Breast epithelium (tissue), 4 donors: ENCODE results near the gene MTHFS. TPM values are rescaled to one million over a fixed set of nuclear protein-coding genes. Genes with fewer than 3 reads are reported as not detected.

Source experiments
- DNase-seq, 2 donors: peaks; one replicate each; pipeline ENCODE4 v3.0.0-alpha.2; 2019; ENCODE audit warnings: low spot score in 2 of 2
- H3K27ac ChIP-seq, 2 donors: fragments of 200-600 bp; sonication (generic) in 1 of 2; one replicate each; pipeline ENCODE4 v1.5.1; 2016 to 2019; ENCODE audit warnings: mild to moderate bottlenecking in 1 of 2
- H3K27me3 ChIP-seq, 2 donors: fragments of 200-600 bp; sonication (generic) in 1 of 2; one replicate each; pipeline versions ENCODE4 v1.5.1 to v1.6.0; 2017 to 2019; ENCODE audit warnings: control low read depth in 1 of 2, mild to moderate bottlenecking in 1 of 2
- H3K36me3 ChIP-seq: fragments of 200-600 bp; one replicate; pipeline ENCODE4 v1.5.1; 2019
- H3K4me1 ChIP-seq, 2 donors: fragments of 200-600 bp; sonication (generic); one replicate each; pipeline ENCODE4 v1.5.1; 2016 to 2019; ENCODE audit warnings: control low read depth in 1 of 2
- H3K4me3 ChIP-seq, 3 donors: fragments of 200-600 bp; sonication (generic); 1 replicate in 2 of 3; 2 replicates in 1 of 3; pipeline ENCODE4 v1.5.1; 2016 to 2019; ENCODE audit warnings: mild to moderate bottlenecking in 3 of 3, moderate library complexity in 2 of 3
- H3K9me3 ChIP-seq, 2 donors: fragments of 200-600 bp; sonication (generic) in 1 of 2; one replicate each; pipeline ENCODE4 v1.5.1; 2016 to 2019; ENCODE audit warnings: control low read depth in 1 of 2
- CTCF ChIP-seq, 3 donors: fragments of 450-650 bp; IDR thresholded peaks; one replicate each; pipeline ENCODE4 v1.5.1; 2016 to 2017; ENCODE audit warnings: antibody characterized with exemption in 3 of 3, mild to moderate bottlenecking in 3 of 3, moderate library complexity in 3 of 3
- POLR2A ChIP-seq: fragments of 450-650 bp; IDR thresholded peaks from one replicate; pipeline ENCODE4 v1.6.1; 2016; ENCODE audit warnings: antibody characterized with exemption, mild to moderate bottlenecking, moderate library complexity
- POLR2AphosphoS5 ChIP-seq, 3 donors: sonication (generic); formaldehyde crosslinking; IDR thresholded peaks; one replicate each; pipeline ENCODE4 v1.6.1; 2017; ENCODE audit warnings: antibody characterized with exemption in 3 of 3
- intact Hi-C: fragments of 100-400 bp; cut with DNase I; formaldehyde crosslinking; loops from one replicate; pipeline ENCODE4 v1.15.1; 2023; ENCODE audit warnings: low total_unique reads
- total RNA-seq, 3 donors: library from RNA; depleted of rRNA; stranded (reverse); fragments of >200 nt; gene quantifications; one replicate each; pipeline ENCODE4 v1.1.0, GENCODE V29; 2016

MTHFS gene
- total RNA-seq, 3 donors from 2014 or later, result 19.0 to 51.5 (median 30.2) TPM

- intact Hi-C loops, result no loop called here
- Histone ChIP-seq H3K27me3 (no peaks in the 10 kb centered on the region), H3K27ac (no peak overlapping the region), H3K9me3 (peaks cover 24 to 52% of the 10 kb centered on the region in 2 donors), H3K36me3 (no peaks in the 10 kb centered on the region), H3K4me1 (no peaks in the 10 kb centered on the region), H3K4me3 (no peak overlapping the region)
- no peak for TF ChIP-seq CTCF (IDR thresholded peaks at IDR 0.05)
- DNase-seq, result no peak
These were observed 22.6 kb downstream of the MTHFS start for GRCh38 chr15:79874242-79874641.

- H3K9me3 ChIP-seq, result peaks cover 18 to 36% of the 10 kb centered on the region in 2 donors
- H3K4me1 ChIP-seq, result no peaks in the 10 kb centered on the region
- H3K27me3 ChIP-seq, result no peaks in the 10 kb centered on the region
- no peaks in the 10 kb centered on the region for H3K36me3 ChIP-seq
- no peak overlapping the region for H3K4me3 ChIP-seq
- intact Hi-C loops, result no loop called here
- TF ChIP-seq CTCF (IDR thresholded peaks at IDR 0.05) (no peak), POLR2AphosphoS5 (IDR thresholded peaks at IDR 0.05) (no peak), POLR2A (no peak)
- no peak for DNase-seq
- H3K27ac ChIP-seq, result no peak overlapping the region
These were observed 24.3 kb downstream of the MTHFS start for GRCh38 chr15:79872358-79873017.

GRCh38 chr15:79868554-79868953 lies 28.3 kb downstream of the MTHFS start:
- H3K27ac ChIP-seq, result no peak overlapping the region
- no peaks in the 10 kb centered on the region for H3K27me3 ChIP-seq
- intact Hi-C loops, result no loop called here
- no peak for DNase-seq
- H3K9me3 ChIP-seq, result peaks cover 0 to 1% of the 10 kb centered on the region in 2 donors
- no peaks in the 10 kb centered on the region for H3K36me3 ChIP-seq
- TF ChIP-seq POLR2A (no peak), CTCF (IDR thresholded peaks at IDR 0.05) (no peak), POLR2AphosphoS5 (IDR thresholded peaks at IDR 0.05) (no peak)
- no peak overlapping the region for H3K4me3 ChIP-seq
- H3K4me1 ChIP-seq, result no peaks in the 10 kb centered on the region

GRCh38 chr15:79863886-79864285 lies 32.9 kb downstream of the MTHFS start:
- no peak for TF ChIP-seq POLR2AphosphoS5 (IDR thresholded peaks at IDR 0.05)
- TF ChIP-seq POLR2A, result no peak
- TF ChIP-seq CTCF (IDR thresholded peaks at IDR 0.05), result no peak
- intact Hi-C loops, result no loop called here

GRCh38 chr15:79862191-79862590 lies 34.6 kb downstream of the MTHFS start:
- no peak for DNase-seq
- intact Hi-C loops, result no loop called here
- Histone ChIP-seq H3K36me3 (no peaks in the 10 kb centered on the region), H3K27me3 (no peaks in the 10 kb centered on the region), H3K9me3 (no peaks in the 10 kb centered on the region), H3K4me1 (no peaks in the 10 kb centered on the region), H3K27ac (no peak overlapping the region), H3K4me3 (no peak overlapping the region)
- TF ChIP-seq CTCF (IDR thresholded peaks at IDR 0.05) (no peak), POLR2AphosphoS5 (IDR thresholded peaks at IDR 0.05) (no peak), POLR2A (no peak)

More at GRCh38 chr15:79863886-79864285, 32.9 kb downstream of the MTHFS start:
- Histone ChIP-seq H3K36me3 (no peaks in the 10 kb centered on the region), H3K9me3 (no peaks in the 10 kb centered on the region), H3K27ac (no peak overlapping the region), H3K4me1 (no peaks in the 10 kb centered on the region), H3K4me3 (no peak overlapping the region), H3K27me3 (no peaks in the 10 kb centered on the region)
- DNase-seq, result no peak
